GM21576 (cell line): ENCODE measurements around the gene LRRC51.
"Not testable (repeated sequence)": the region's sequence is repeated elsewhere in the genome, so short reads cannot be mapped to it uniquely, and the experiment has no call there.

Experiments used
- ATAC-seq: cut with Tn5 transposase; IDR thresholded peaks from one replicate; pipeline ENCODE4 v1.9.1; 2021; ENCODE audit warnings: mild to moderate bottlenecking, moderate library complexity; ENCODE audit not compliant: unreplicated experiment

Gene LRRC51

GRCh38 chr11:72136684-72137262 lies 56.1 kb downstream of the LRRC51 start:
- no peak for ATAC-seq

DNA sequence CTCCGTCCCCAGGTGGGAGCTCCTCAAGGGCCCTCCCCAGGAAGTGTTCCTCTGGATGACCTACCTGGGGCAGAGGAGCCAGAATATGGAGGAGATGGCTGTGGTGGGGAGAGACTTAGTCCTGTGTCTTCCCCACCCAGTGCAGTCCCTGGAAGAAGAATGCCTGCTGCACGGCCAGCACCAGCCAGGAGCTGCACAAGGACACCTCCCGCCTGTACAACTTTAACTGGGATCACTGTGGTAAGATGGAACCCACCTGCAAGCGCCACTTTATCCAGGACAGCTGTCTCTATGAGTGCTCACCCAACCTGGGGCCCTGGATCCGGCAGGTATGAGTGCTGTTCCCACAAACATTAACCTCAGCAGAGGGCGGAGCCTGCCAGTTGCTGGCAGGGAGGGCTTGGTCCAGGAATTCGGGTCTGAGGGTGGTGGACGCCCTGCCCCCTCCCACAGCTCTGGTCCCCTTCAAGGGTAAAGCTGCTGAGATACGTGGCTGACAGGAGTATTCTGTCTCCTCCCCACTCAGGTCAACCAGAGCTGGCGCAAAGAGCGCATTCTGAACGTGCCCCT lies 58.3 kb downstream of the LRRC51 start:
- no peak for ATAC-seq

GRCh38 chr11:72139500-72139899 lies 58.9 kb downstream of the LRRC51 start:
- no peak for ATAC-seq

GRCh38 chr11:72140661-72141060 lies 60.0 kb downstream of the LRRC51 start:
- no peak for ATAC-seq

GRCh38 chr11:72141066-72141465 lies 60.4 kb downstream of the LRRC51 start:
- ATAC-seq = no peak

DNA sequence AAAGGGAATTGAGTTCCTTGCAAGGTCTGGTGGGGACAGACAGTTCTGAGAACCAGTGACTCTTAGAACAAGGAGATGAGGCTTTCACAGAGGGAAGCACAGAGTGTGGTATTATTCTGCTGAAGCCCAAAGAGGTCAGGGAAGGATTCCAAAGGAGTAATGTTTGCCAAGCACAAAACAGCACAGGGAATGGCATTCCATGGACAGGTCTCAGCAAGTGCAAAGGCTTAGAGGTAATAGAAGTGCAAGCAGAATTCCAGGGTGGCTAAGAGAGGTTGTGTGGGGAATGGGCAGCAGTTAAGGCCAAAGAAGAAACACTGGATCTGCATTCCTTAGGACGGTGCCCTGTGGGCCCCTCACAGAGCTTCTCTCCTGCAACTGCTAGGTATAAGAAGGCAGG lies 61.4 kb downstream of the LRRC51 start:
- ATAC-seq = not testable (repeated sequence)

DNA sequence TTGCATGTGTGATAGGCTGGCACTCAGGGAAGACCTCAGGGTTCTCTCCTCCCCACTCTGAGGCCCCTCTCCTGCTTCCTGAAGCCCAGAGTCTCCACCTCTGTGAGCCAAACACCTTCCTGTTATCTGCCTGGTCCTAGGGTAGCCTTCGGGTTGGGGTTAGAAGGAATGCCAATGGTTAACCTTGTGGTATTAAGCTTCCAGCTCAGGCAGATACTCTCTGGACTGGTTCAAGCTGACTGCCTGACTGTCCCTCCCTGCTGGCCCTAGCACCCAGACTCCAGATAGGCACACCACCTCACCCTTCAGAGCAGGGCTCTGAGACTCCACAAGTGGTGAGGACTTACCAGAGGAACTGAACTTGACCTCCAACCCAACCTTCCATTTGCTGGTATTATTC lies 61.9 kb downstream of the LRRC51 start:
- ATAC-seq = not testable (repeated sequence)

GRCh38 chr11:72144807-72145565 lies 64.3 kb downstream of the LRRC51 start:
- ATAC-seq = no peak
